Thyroid gland (tissue), 4 donors: ENCODE data around the gene ARL9.

Source experiments
- POLR2A ChIP-seq, 2 donors: fragments of 450-650 bp; IDR thresholded peaks; one replicate each; pipeline ENCODE4 v1.6.1; 2017; ENCODE audit warnings: antibody characterized with exemption in 2 of 2, mild to moderate bottlenecking in 2 of 2, moderate library complexity in 1 of 2
- TF ChIP-seq, protein P1 (sequence below), 6 experiments: fragments of 200-600 bp in 3 of 6; fragments of 450-650 bp in 3 of 6; sonication (generic) in 3 of 6; IDR thresholded peaks; one replicate each; pipeline ENCODE4 v1.5.1; 2016 to 2019; ENCODE audit warnings: antibody characterized with exemption in 6 of 6, mild to moderate bottlenecking in 2 of 6, inconsistent platforms in 1 of 6, moderate library complexity in 1 of 6

DNA sequence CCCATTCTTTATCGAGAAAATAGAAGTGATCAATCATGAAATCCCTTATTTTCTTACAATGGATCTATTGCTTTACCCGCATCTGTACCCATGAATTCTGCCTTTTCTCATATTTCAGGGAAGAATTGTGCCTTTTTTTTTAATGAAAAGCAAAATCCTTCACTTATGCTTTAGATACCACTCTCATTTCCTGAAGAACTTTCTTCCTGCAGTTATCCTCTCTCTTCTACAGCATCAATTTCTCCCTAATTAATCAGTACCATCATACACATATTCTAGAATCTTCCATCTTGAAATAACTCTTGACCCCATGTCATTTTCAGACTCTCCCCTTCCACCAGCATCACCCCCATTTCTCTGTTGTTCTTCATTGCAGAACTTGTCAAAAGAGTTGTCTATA, 26.6 kb downstream of the ARL9 start:
- TF ChIP-seq, protein P1, sequence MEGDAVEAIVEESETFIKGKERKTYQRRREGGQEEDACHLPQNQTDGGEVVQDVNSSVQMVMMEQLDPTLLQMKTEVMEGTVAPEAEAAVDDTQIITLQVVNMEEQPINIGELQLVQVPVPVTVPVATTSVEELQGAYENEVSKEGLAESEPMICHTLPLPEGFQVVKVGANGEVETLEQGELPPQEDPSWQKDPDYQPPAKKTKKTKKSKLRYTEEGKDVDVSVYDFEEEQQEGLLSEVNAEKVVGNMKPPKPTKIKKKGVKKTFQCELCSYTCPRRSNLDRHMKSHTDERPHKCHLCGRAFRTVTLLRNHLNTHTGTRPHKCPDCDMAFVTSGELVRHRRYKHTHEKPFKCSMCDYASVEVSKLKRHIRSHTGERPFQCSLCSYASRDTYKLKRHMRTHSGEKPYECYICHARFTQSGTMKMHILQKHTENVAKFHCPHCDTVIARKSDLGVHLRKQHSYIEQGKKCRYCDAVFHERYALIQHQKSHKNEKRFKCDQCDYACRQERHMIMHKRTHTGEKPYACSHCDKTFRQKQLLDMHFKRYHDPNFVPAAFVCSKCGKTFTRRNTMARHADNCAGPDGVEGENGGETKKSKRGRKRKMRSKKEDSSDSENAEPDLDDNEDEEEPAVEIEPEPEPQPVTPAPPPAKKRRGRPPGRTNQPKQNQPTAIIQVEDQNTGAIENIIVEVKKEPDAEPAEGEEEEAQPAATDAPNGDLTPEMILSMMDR (IDR thresholded peaks at IDR 0.05): no peak
- TF ChIP-seq POLR2A (IDR thresholded peaks at IDR 0.05): no peak
